BJ (cell line): ENCODE results near the gene PSKH1. TPM values are rescaled to one million over a fixed set of nuclear protein-coding genes. Genes with fewer than 3 reads are reported as not detected.
"Not testable (repeated sequence)": the region's sequence is repeated elsewhere in the genome, so short reads cannot be mapped to it uniquely, and the experiment has no call there.

ENCODE experiments used
- CTCF ChIA-PET: fragments of 350-600 bp; formaldehyde crosslinking; extraction: SDS; loops from one replicate; lab custom pipeline; 2021; ENCODE audit warnings: antibody characterized with exemption, inconsistent platforms; lab: Yijun Ruan, JAX
- POLR2A ChIA-PET: fragments of 300-600 bp; sonication (Branson Sonifier 250); formaldehyde crosslinking; extraction: SDS; loops from one replicate; lab custom pipeline; 2021; ENCODE audit warnings: antibody characterized with exemption; lab: Charles Lee
- DNase-seq: peaks from one replicate; pipeline ENCODE4 v3.0.0-alpha.2; 2011; ENCODE audit warnings: low read depth
- H3K27me3 ChIP-seq: 2 replicates; pipeline ENCODE4 v1.6.0; 2011; ENCODE audit warnings: low read length; ENCODE audit not compliant: control insufficient read depth, insufficient read depth
- H3K36me3 ChIP-seq: 2 replicates; pipeline ENCODE4 v1.5.1; 2011; ENCODE audit warnings: low read length; ENCODE audit not compliant: control insufficient read depth, insufficient read depth
- H3K4me3 ChIP-seq: 2 replicates; pipeline ENCODE4 v1.5.1; 2011; ENCODE audit warnings: low read depth, mild to moderate bottlenecking, control low read depth, low read length
- CTCF ChIP-seq: IDR thresholded peaks from 2 replicates; pipeline ENCODE4 v1.5.1; 2011; ENCODE audit warnings: low read depth, mild to moderate bottlenecking, control low read depth, inconsistent platforms, low read length, moderate library complexity; ENCODE audit not compliant: insufficient read depth
- polyA plus RNA-seq: library from polyadenylated mRNA; depleted of rRNA; stranded (reverse); fragments of >200 nt; gene quantifications from 2 replicates; pipeline ENCODE4 v1.2.3, GENCODE V29; 2011

Gene PSKH1
- polyA plus RNA-seq, 1 experiment: 45.5 TPM

GRCh38 chr16:67967958-67968399, 74.9 kb downstream of the PSKH1 start:
- ChIA-PET POLR2A (no interaction called here), CTCF (interaction anchor here (0.6 to 2.8 kb wide), 2 partner anchors 73 to 151 kb away, joined by 3 to 15 read pairs; no protein-coding TSS in a partner anchor)
- TF ChIP-seq CTCF: no peak
- Histone ChIP-seq H3K27me3 (no peaks in the 10 kb centered on the region), H3K4me3 (peak overlapping the region; percentile 80), H3K36me3 (peaks cover 10% of the 10 kb centered on the region)
- no peak for DNase-seq

GRCh38 chr16:67968400-67969253, 75.6 kb downstream of the PSKH1 start, which contains the start of gene SLC12A4:
Gene SLC12A4, minus strand, starts transcription at chr16:67968637. Its CDS starts 84 bp downstream, at chr16:67968553.
- POLR2A ChIA-PET: no interaction called here
- CTCF ChIA-PET: interaction anchor here (0.6 to 2.8 kb wide), 2 partner anchors 72 to 152 kb away, joined by 3 to 15 read pairs; no protein-coding TSS in a partner anchor
- TF ChIP-seq CTCF: peak; percentile 10; the same call in 1 of the 2 replicates
- peak; percentile 18 for DNase-seq
- Histone ChIP-seq H3K4me3 (peak within 1 kb of the TSS; percentile 80), H3K27me3 (no peaks in the 10 kb centered on the region), H3K36me3 (peaks cover 4% of the 10 kb centered on the region)

- Histone ChIP-seq H3K36me3 (peaks cover 4% of the 10 kb centered on the region), H3K27me3 (no peaks in the 10 kb centered on the region), H3K4me3 (peak overlapping the region; percentile 80)
- TF ChIP-seq CTCF: 0 out of 2 replicates have a peak, but pooled peaks have one; percentile 2
- POLR2A ChIA-PET: interaction anchor here (0.6 kb wide), 1 partner anchor 115 kb away, joined by 6 read pairs; no protein-coding TSS in a partner anchor
- no peak for DNase-seq
- CTCF ChIA-PET: interaction anchor here (0.6 to 1.3 kb wide), 4 partner anchors 9 to 153 kb away, joined by 3 read pairs; no protein-coding TSS in a partner anchor
Measured at GRCh38 chr16:67969254-67970039, 76.4 kb downstream of the PSKH1 start.

- ChIA-PET POLR2A (no interaction called here), CTCF (interaction anchor here (0.7 to 1.2 kb wide), 2 partner anchors 12 to 21 kb away, joined by 3 read pairs; no protein-coding TSS in a partner anchor)
Measured at GRCh38 chr16:67971111-67971510, 78.1 kb downstream of the PSKH1 start.

GRCh38 chr16:67972285-67972684, 79.2 kb downstream of the PSKH1 start:
- not testable (repeated sequence) for DNase-seq

More at GRCh38 chr16:67971111-67971510, 78.1 kb downstream of the PSKH1 start:
- H3K4me3 ChIP-seq: no peak overlapping the region
- no peak for TF ChIP-seq CTCF
- DNase-seq: no peak
- H3K27me3 ChIP-seq: peaks cover 4% of the 10 kb centered on the region
- no peaks in the 10 kb centered on the region for H3K36me3 ChIP-seq

More at GRCh38 chr16:67972285-67972684, 79.2 kb downstream of the PSKH1 start:
- POLR2A ChIA-PET, H3K4me3 ChIP-seq, H3K27me3 ChIP-seq, H3K36me3 ChIP-seq: not testable (repeated sequence)
- CTCF ChIA-PET: interaction anchor here (0.9 kb wide), 1 partner anchor 122 kb away, joined by 4 read pairs; no protein-coding TSS in a partner anchor
